GM12878 (cell line): ENCODE measurements around the gene CAPZB. TPM values are rescaled to one million over a fixed set of nuclear protein-coding genes. Genes with fewer than 3 reads are reported as not detected.

Source experiments
- ATAC-seq: fragments of 200-7000 bp; cut with Tn5 transposase; 3 replicates; pipeline ENCODE4 v1.9.1; 2020; ENCODE audit warnings: mild to moderate bottlenecking, moderate library complexity
- BruUV-seq: library from RNA; stranded (reverse); fragments of 400-500 nt; replicated peaks from 2 replicates; lab custom pipeline; 2021; lab: Mats Ljungman, UMichigan
- CTCF ChIA-PET: fragments of 300-600 bp; sonication (Branson Sonifier 250); formaldehyde crosslinking; extraction: SDS; loops from one replicate; lab custom pipeline; 2021; ENCODE audit warnings: inconsistent platforms; lab: Yijun Ruan, JAX
- POLR2A ChIA-PET: fragments of 350-600 bp; formaldehyde crosslinking; extraction: SDS; loops from one replicate; lab custom pipeline; 2021; ENCODE audit warnings: inconsistent platforms; lab: Charles Lee
- RAD21 ChIA-PET: fragments of 300-600 bp; sonication (Branson Sonifier 250); formaldehyde crosslinking; loops from one replicate; lab custom pipeline; 2023; ENCODE audit warnings: antibody characterized with exemption; ENCODE audit not compliant: unreplicated experiment; lab: Charles Lee
- SMC1A ChIA-PET: fragments of 300-600 bp; sonication (Branson Sonifier 250); formaldehyde crosslinking; loops from one replicate; lab custom pipeline; 2023; ENCODE audit not compliant: unreplicated experiment, uncharacterized antibody; lab: Charles Lee
- DNase-seq: peaks from one replicate; pipeline ENCODE4 v3.0.0-alpha.2; 2011; ENCODE audit warnings: low read depth, low spot score
- FAIRE-seq: peaks from 3 replicates; lab custom pipeline; 2011; peaks lifted over from hg19 to GRCh38; lab: Jason Lieb, UNC
- H2AFZ ChIP-seq: 2 replicates; pipeline ENCODE4 v1.6.0; 2011; ENCODE audit warnings: low read depth, low read length, control low read depth; ENCODE audit not compliant: control insufficient read depth
- H3K27ac ChIP-seq: 2 replicates; pipeline ENCODE4 v1.5.1; 2011; ENCODE audit warnings: control low read depth; ENCODE audit not compliant: control insufficient read depth, insufficient read depth
- H3K27me3 ChIP-seq, 2 experiments: replicated peaks in 1 of 2; 2 replicates each; pipeline versions ENCODE4 v1.6.0 to v1.6.1; 2011; ENCODE audit warnings: low read length in 1 of 2; ENCODE audit not compliant: control insufficient read depth in 2 of 2, insufficient read depth in 2 of 2
- H3K36me3 ChIP-seq, 2 experiments: 2 replicates each; pipeline ENCODE4 v1.5.1; 2011; ENCODE audit warnings: low read length in 1 of 2; ENCODE audit not compliant: control insufficient read depth in 2 of 2, insufficient read depth in 2 of 2
- H3K4me1 ChIP-seq: 2 replicates; pipeline ENCODE4 v1.6.1; 2011; ENCODE audit warnings: mild to moderate bottlenecking, low read length, moderate library complexity, mixed read lengths; ENCODE audit not compliant: control insufficient read depth, insufficient read depth
- H3K4me2 ChIP-seq: 2 replicates; pipeline ENCODE4 v1.6.0; 2011; ENCODE audit warnings: control low read depth; ENCODE audit not compliant: control insufficient read depth, insufficient read depth
- H3K4me3 ChIP-seq: fragments of 200-600 bp; sonication (generic); 2 replicates; pipeline ENCODE4 v1.5.1; 2016
- H3K79me2 ChIP-seq: 2 replicates; pipeline ENCODE4 v1.6.0; 2011; ENCODE audit warnings: low read length; ENCODE audit not compliant: control insufficient read depth, insufficient read depth
- H3K9ac ChIP-seq: 2 replicates; pipeline ENCODE4 v1.8.0; 2011; ENCODE audit warnings: low read length, control low read depth, mixed read lengths; ENCODE audit not compliant: control insufficient read depth, insufficient read depth
- H3K9me3 ChIP-seq: replicated peaks from 3 replicates; pipeline ENCODE4 v1.5.1; 2011; ENCODE audit warnings: mild to moderate bottlenecking, low read length; ENCODE audit not compliant: control insufficient read depth, insufficient read depth
- H4K20me1 ChIP-seq: 2 replicates; pipeline ENCODE4 v1.6.0; 2011; ENCODE audit not compliant: control insufficient read depth, insufficient read depth
- CHD2 ChIP-seq: IDR thresholded peaks from 2 replicates; pipeline ENCODE4 v1.6.1; 2011; ENCODE audit warnings: low read depth, low read length, improper control_type of control experiment, borderline replicate concordance
- CREB1 ChIP-seq: IDR thresholded peaks from 2 replicates; pipeline ENCODE4 v1.6.1; 2012; ENCODE audit warnings: low read depth, mild to moderate bottlenecking, inconsistent platforms
- DPF2 ChIP-seq: fragments of 450-650 bp; IDR thresholded peaks from 2 replicates; pipeline ENCODE4 v1.6.1; 2017; ENCODE audit warnings: mild to moderate bottlenecking
- EGR1 ChIP-seq, 2 experiments: IDR thresholded peaks; 1 replicate in 1 of 2; 2 replicates in 1 of 2; pipeline ENCODE4 v1.6.1; 2011 to 2012; ENCODE audit warnings: low read depth in 2 of 2, low read length in 2 of 2, borderline replicate concordance in 1 of 2, mild to moderate bottlenecking in 1 of 2, moderate library complexity in 1 of 2
- ETV6 ChIP-seq, 2 experiments: fragments of 450-650 bp in 1 of 2; IDR thresholded peaks in 1 of 2; conservative IDR thresholded peaks in 1 of 2; 2 replicates each; pipeline ENCODE4 v1.6.1; 2014; ENCODE audit warnings: antibody characterized with exemption in 1 of 2, borderline replicate concordance in 1 of 2, low read depth in 1 of 2, mild to moderate bottlenecking in 1 of 2, moderate library complexity in 1 of 2
- GABPA ChIP-seq: IDR thresholded peaks from 2 replicates; pipeline ENCODE4 v1.6.1; 2014; ENCODE audit warnings: antibody characterized with exemption, low read depth, mild to moderate bottlenecking, inconsistent platforms
- IKZF2 ChIP-seq, 2 experiments: fragments of 450-650 bp; IDR thresholded peaks; 2 replicates each; pipeline ENCODE4 v1.6.1; 2017; ENCODE audit warnings: mild to moderate bottlenecking in 2 of 2, moderate library complexity in 2 of 2
- MTA2 ChIP-seq: fragments of 450-650 bp; IDR thresholded peaks from 2 replicates; pipeline ENCODE4 v1.6.1; 2016; ENCODE audit warnings: low read depth, mild to moderate bottlenecking, moderate library complexity
- NFXL1 ChIP-seq: fragments of 450-650 bp; IDR thresholded peaks from 2 replicates; pipeline ENCODE4 v1.6.1; 2017; ENCODE audit warnings: antibody characterized with exemption, mild to moderate bottlenecking, borderline replicate concordance
- NFYA ChIP-seq: IDR thresholded peaks from 2 replicates; pipeline ENCODE4 v1.6.1; 2011; ENCODE audit warnings: low read depth, mild to moderate bottlenecking, low read length, improper control_type of control experiment, borderline replicate concordance
- NR2F1 ChIP-seq: fragments of 450-650 bp; conservative IDR thresholded peaks from 2 replicates; pipeline ENCODE4 v1.6.1; 2017; ENCODE audit warnings: mild to moderate bottlenecking
- POLR2A ChIP-seq: IDR thresholded peaks from 2 replicates; pipeline ENCODE4 v1.6.1; 2011; ENCODE audit warnings: low read depth, mild to moderate bottlenecking, low read length
- POU2F2 ChIP-seq: IDR thresholded peaks from 3 replicates; pipeline ENCODE4 v1.6.1; 2011; ENCODE audit warnings: low read depth, mild to moderate bottlenecking, low read length, borderline replicate concordance
- RFX5 ChIP-seq: IDR thresholded peaks from 2 replicates; pipeline ENCODE4 v1.6.1; 2011; ENCODE audit warnings: low read depth, low read length, improper control_type of control experiment
- SMAD5 ChIP-seq: IDR thresholded peaks from 2 replicates; pipeline ENCODE4 v1.6.1; 2016; ENCODE audit warnings: antibody characterized with exemption, low read depth
- TCF7 ChIP-seq: IDR thresholded peaks from 2 replicates; pipeline ENCODE4 v1.6.1; 2014; ENCODE audit warnings: antibody characterized with exemption, borderline replicate concordance
- ZNF384 ChIP-seq: IDR thresholded peaks from 2 replicates; pipeline ENCODE4 v1.6.1; 2012; ENCODE audit warnings: low read depth, mild to moderate bottlenecking, low read length, improper control_type of control experiment, borderline replicate concordance
- ZNF622 ChIP-seq: fragments of 450-650 bp; IDR thresholded peaks from 2 replicates; pipeline ENCODE4 v1.6.1; 2017; ENCODE audit warnings: mild to moderate bottlenecking, inconsistent platforms
- WGBS: methylation state at CpG from one replicate; pipeline ENCODE4 v1.1.6; 2016; ENCODE audit warnings: low lambda C conversion rate; ENCODE audit not compliant: insufficient replicate concordance, insufficient coverage; ENCODE audit errors: missing lambda C conversion rate; 5-methylcytosine and 5-hydroxymethylcytosine counted together
- in situ Hi-C: fragments of 300-500 bp; cut with MboI; formaldehyde crosslinking; loops from 9 replicates; pipeline ENCODE4 v1.14.3; 2018; ENCODE audit warnings: mixed read lengths
- intact Hi-C: fragments of 100-400 bp; cut with micrococcal nuclease; formaldehyde crosslinking; loops from one replicate; pipeline ENCODE4 v1.14.2; 2022; ENCODE audit not compliant: unreplicated experiment
- polyA plus RNA-seq, 11 experiments: library from polyadenylated mRNA; depleted of rRNA in 4 of 11; unstranded in 6 of 11; stranded (reverse) in 5 of 11; fragments of >200 nt; fragmentation: Nextera tagmentation in 4 of 11; fragmentation: Illumina TruSeq in 1 of 11; extraction: Ambion mirVana in 4 of 11; extraction: Trizol in 1 of 11; gene quantifications; 1 replicate in 1 of 11; 2 replicates in 10 of 11; pipeline versions ENCODE4 v1.2.1 to v1.2.3, GENCODE V29; 2011 to 2016; ENCODE audit warnings: inconsistent platforms in 2 of 11, missing spikeins in 2 of 11, low read depth in 1 of 11
- total RNA-seq, 4 experiments: library from RNA; depleted of rRNA in 3 of 4; stranded (reverse); fragments of >200 nt in 3 of 4; fragmentation: Illumina TruSeq in 1 of 4; extraction: Trizol in 1 of 4; gene quantifications; 2 replicates each; pipeline versions ENCODE4 v1.2.1 to v1.2.3, GENCODE V29; 2013 to 2021
- TF ChIP-seq, protein P1 (sequence below): IDR thresholded peaks from 2 replicates; pipeline ENCODE4 v1.6.1; 2012; ENCODE audit warnings: low read depth, low read length, improper control_type of control experiment

The CAPZB gene
- total and polyA plus RNA-seq, 10 of the 15 experiments (the other 5 are each of a cell fraction or from before 2014, with no cell fraction given), result 104 to 454 (median 213) TPM

DNA sequence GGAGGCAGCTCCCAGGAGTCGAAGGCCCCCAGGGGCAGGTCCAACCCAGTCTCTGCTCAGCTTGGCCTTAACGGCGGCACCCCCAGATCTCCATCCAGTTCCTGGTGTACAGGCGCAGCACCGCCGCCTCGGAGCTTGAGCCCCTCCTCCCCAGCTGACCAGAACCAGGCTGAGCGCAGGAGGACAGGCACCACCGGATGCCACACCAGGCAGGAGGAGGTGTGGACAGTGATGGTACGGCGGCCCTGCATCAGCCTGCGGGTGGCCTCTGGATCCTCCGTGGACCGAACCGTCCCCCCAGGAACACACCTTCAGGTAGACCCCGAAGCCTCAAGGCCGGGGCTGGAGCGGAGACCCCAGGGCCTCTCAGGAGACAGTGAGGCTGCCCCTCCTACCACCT lies 156.9 kb downstream of the CAPZB start:
- no peak overlapping the region for H3K27ac ChIP-seq
- DNase-seq, result no peak
- SMC1A ChIA-PET, result no interaction called here
- TF ChIP-seq POLR2A (peak; percentile 60; the same call in 1 of the 2 replicates), TCF7 (no peak)
- TF ChIP-seq, all 136 proteins: peak for 1
- FAIRE-seq, result no peak
- peaks cover 4 to 12% of the 10 kb centered on the region in 2 experiments; a peak in 3 of 4 replicates for H3K36me3 ChIP-seq
- BruUV-seq, result TSS peak; percentile 59
- no peak for ATAC-seq
- no peak overlapping the region for H3K4me2 ChIP-seq
- no peaks in the 10 kb centered on the region for H4K20me1 ChIP-seq
- H3K27me3 ChIP-seq, result no peaks in the 10 kb centered on the region
- H3K4me3 ChIP-seq, result no peak overlapping the region
- RAD21 ChIA-PET, result no interaction called here
- H2AFZ ChIP-seq, result no peak overlapping the region
- CTCF ChIA-PET, result interaction anchor here (1.0 kb wide), 1 partner anchor 12 kb away, joined by 3 read pairs; no protein-coding TSS in a partner anchor
- H3K79me2 ChIP-seq, result no peaks in the 10 kb centered on the region
- in situ Hi-C loops, result no loop called here
- no peak overlapping the region for H3K9ac ChIP-seq
- POLR2A ChIA-PET, result no interaction called here
- 94% methylated on average over 18 of the region's 18 CpGs for WGBS
- no peaks in the 10 kb centered on the region for H3K9me3 ChIP-seq
- H3K4me1 ChIP-seq, result no peaks in the 10 kb centered on the region
- intact Hi-C loops, result no loop called here

DNA sequence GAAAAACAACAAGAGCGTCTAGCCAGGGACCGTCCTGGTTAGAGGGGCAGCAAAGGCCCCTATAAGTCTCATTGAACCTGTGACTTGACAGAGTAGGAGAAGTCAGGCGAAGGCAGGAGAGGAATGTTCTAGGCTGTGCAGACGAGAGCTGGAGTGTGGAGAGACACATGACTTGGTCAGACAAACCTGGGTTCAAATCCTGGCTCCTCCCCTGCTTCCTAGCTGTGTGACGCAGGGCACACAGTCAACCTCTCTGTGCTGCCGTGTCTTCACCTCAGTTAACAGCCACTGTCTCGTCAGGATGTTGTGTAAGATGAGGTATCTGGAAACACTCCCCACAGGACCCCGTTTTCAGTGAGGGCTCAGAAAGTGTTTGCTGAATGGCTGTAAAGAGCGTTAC lies 157.6 kb downstream of the CAPZB start:
- RAD21 ChIA-PET, result no interaction called here
- ATAC-seq (no peak), DNase-seq (no peak), FAIRE-seq (no peak)
- BruUV-seq, result no TSS peak
- POLR2A ChIA-PET, result interaction anchor here (0.6 kb wide), 1 partner anchor 34 kb away, joined by 4 read pairs; no protein-coding TSS in a partner anchor
- no peak overlapping the region for H3K4me3 ChIP-seq
- no peaks in the 10 kb centered on the region for H4K20me1 ChIP-seq
- H2AFZ ChIP-seq, result no peak overlapping the region
- intact Hi-C loops, result no loop called here
- H3K79me2 ChIP-seq, result no peaks in the 10 kb centered on the region
- TF ChIP-seq NFXL1 (no peak), MTA2 (no peak), SMAD5 (no peak), NFYA (no peak), RFX5 (no peak), DPF2 (no peak), IKZF2 (IDR thresholded peaks at IDR 0.05) (no peak), ZNF384 (no peak), POU2F2 (no peak), CREB1 (no peak), EGR1 (IDR thresholded peaks at IDR 0.05; ENCODE audit: borderline replicate concordance in 1 of 2, low read depth in 2 of 2, low read length in 2 of 2) (no peak), ETV6 (conservative IDR thresholded peaks at IDR 0.05 in 1 of 2, IDR thresholded peaks at IDR 0.05 in 1 of 2; ENCODE audit: borderline replicate concordance in 1 of 2, low read depth in 1 of 2) (no peak), GABPA (no peak), CHD2 (no peak), ZNF622 (no peak), NR2F1 (no peak)
- TF ChIP-seq, protein P1, sequence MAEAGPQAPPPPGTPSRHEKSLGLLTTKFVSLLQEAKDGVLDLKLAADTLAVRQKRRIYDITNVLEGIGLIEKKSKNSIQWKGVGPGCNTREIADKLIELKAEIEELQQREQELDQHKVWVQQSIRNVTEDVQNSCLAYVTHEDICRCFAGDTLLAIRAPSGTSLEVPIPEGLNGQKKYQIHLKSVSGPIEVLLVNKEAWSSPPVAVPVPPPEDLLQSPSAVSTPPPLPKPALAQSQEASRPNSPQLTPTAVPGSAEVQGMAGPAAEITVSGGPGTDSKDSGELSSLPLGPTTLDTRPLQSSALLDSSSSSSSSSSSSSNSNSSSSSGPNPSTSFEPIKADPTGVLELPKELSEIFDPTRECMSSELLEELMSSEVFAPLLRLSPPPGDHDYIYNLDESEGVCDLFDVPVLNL, result no peak
- WGBS, result 89% methylated on average over 9 of the region's 9 CpGs
- no peaks in the 10 kb centered on the region for H3K9me3 ChIP-seq
- CTCF ChIA-PET, result no interaction called here
- H3K27ac ChIP-seq, result no peak overlapping the region
- SMC1A ChIA-PET, result no interaction called here
- no peaks in the 10 kb centered on the region for H3K27me3 ChIP-seq
- in situ Hi-C loops, result no loop called here
- no peak overlapping the region for H3K4me2 ChIP-seq
- H3K36me3 ChIP-seq, result peaks cover 4 to 12% of the 10 kb centered on the region in 2 experiments; a peak in 3 of 4 replicates
- H3K9ac ChIP-seq, result no peak overlapping the region
- no peaks in the 10 kb centered on the region for H3K4me1 ChIP-seq
